NCI-H2107 treated with DMSO at 0.1 percent for 48 hours (cell line): ENCODE data around the gene CHPF2.

Experiments
- DNase-seq: peaks from one replicate; lab custom pipeline; 2025; ENCODE audit not compliant: unreplicated experiment; lab: John Stamatoyannopoulos, UW

The CHPF2 gene

DNA sequence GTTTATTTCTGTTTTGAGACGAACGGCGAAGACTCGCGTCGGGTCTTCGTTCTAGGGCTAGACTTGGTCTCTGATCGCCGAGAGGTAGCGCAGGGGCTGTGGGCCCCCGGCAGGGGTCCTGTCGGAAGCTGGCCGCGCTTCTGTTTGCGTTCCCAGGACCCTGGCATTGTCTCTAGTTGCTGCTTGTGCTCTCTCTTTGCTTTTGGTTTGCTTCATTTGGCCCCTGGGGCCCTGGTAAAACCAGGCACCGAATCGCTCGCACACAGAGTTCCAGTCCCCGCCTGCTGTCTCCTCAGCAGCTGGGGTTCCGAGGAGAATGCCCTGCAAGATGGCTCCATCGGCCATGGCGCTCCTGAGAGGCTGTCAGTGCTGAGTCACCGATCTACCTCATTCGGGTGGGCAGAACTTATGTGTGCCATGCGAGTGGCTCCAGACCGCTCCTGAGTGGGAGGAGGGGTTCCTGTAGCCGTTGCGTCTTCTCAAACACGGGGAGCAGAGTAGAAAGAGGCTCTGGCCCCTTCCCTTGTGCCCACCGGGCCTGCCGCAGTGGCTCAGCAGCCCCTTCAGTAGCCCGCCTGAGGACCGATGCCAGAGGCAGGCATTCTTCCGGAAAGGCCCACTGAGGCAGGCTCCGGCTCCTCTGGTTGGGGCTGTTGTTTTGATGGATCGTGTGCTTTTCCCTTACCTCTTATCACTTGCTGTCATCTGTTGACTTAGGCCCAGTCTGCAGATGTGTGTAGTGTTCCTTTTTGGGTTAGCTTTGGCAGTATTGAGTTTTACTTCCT lies 826 bp downstream of the CHPF2 start:
- DNase-seq: no peak

DNA sequence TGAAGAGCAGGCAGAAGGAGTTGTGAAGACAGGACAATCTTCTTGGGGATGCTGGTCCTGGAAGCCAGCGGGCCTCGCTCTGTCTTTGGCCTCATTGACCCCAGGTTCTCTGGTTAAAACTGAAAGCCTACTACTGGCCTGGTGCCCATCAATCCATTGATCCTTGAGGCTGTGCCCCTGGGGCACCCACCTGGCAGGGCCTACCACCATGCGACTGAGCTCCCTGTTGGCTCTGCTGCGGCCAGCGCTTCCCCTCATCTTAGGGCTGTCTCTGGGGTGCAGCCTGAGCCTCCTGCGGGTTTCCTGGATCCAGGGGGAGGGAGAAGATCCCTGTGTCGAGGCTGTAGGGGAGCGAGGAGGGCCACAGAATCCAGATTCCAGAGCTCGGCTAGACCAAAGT lies 1.5 kb downstream of the CHPF2 start:
- no peak for DNase-seq

- DNase-seq: no peak
Measured at GRCh38 chr7:151235091-151235787, 3.0 kb downstream of the CHPF2 start.

GRCh38 chr7:151236406-151236805 lies 4.1 kb downstream of the CHPF2 start:
- no peak for DNase-seq

DNA sequence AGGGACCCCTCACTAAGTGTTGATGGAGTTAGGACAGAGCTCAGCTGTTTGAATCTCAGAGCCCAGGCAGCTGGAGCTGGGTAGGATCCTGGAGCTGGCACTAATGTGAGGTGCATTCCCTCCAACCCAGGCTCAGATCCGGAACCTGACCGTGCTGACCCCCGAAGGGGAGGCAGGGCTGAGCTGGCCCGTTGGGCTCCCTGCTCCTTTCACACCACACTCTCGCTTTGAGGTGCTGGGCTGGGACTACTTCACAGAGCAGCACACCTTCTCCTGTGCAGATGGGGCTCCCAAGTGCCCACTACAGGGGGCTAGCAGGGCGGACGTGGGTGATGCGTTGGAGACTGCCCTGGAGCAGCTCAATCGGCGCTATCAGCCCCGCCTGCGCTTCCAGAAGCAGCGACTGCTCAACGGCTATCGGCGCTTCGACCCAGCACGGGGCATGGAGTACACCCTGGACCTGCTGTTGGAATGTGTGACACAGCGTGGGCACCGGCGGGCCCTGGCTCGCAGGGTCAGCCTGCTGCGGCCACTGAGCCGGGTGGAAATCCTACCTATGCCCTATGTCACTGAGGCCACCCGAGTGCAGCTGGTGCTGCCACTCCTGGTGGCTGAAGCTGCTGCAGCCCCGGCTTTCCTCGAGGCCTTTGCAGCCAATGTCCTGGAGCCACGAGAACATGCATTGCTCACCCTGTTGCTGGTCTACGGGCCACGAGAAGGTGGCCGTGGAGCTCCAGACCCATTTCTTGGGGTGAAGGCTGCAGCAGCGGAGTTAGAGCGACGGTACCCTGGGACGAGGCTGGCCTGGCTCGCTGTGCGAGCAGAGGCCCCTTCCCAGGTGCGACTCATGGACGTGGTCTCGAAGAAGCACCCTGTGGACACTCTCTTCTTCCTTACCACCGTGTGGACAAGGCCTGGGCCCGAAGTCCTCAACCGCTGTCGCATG lies 5.2 kb downstream of the CHPF2 start:
- no peak for DNase-seq

- no peak for DNase-seq
Measured at GRCh38 chr7:151238190-151238810, 6.0 kb downstream of the CHPF2 start.

DNA sequence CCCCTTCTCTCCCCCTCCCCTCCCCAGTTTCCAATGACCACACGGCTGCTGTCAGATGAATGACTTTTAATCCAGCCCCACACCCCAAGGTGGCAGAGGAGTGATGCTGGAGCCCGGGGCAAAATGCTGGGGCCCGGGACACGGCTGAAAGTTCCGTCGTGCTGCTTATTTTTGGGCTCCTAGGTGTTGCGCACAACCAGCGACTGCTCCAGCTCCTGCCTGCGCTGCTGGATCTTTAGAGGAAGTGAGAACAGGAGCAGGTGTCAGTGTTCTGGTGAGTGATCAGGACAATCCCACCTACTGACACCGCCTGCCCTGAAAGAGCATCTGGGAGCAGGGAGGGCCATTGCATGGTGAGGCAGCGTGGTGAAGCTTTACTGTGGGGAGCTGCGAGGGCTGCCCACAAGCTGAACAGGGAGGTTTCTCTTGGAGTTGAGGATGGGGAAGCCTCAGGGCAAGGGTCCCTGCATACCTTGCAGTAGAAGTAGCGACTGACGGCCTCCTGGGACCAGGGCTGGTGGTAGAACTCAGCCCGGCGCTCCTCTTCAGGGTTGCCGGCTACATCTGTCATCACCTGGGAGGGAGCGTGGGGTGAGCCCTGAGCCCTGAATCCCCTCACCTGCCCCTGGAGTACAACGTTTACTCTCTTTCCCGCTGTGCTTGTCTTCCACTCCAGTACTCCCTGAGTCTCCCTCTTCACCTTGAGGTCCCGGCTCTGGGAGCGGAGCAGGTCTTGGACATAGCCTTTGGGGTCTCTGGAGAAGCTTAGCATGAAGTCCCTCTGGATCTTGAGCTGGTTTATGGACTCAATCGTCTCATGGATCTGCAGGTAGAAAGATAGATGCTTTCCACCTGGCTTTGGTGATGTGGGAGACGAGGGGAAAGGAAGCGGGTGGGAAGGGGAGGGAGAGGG lies 6.9 kb downstream of the CHPF2 start:
- no peak for DNase-seq

DNA sequence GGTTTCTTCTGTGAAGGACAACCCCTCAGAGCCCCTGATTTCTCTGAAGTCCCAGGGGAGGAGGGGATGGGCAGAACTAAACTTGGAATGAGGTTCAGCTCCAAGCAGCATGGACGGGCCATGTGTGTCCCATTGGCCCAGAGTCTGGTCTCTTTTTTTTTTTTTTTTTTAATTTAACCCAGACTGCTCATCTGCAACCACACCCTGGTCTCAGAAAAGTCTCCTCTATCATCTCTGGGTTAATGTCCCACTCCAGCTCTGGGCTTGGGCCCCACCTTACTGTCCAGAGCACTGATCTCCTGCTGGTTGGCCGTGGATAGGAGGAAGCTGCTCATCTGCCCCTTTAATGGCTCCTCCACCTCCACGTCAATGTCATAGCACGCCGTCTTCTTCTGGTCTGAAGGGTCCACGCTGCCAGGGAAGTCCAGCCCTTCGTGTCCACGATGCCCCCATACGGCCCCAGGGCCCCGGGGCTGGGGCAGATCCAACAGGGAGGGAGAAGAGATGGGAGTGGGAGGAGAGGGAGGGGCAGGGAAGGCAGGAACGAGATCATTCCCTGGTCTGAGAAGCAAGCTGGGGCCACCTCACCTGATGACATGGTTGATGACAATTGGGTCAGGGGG lies 7.7 kb downstream of the CHPF2 start:
- no peak for DNase-seq

GRCh38 chr7:151240536-151240935 lies 8.3 kb downstream of the CHPF2 start:
- no peak for DNase-seq

- DNase-seq: no peak
Measured at GRCh38 chr7:151240942-151241754, 8.9 kb downstream of the CHPF2 start.

GRCh38 chr7:151241755-151242096 lies 9.4 kb downstream of the CHPF2 start:
- no peak for DNase-seq

- DNase-seq: no peak
Measured at GRCh38 chr7:151242159-151243044, 10.1 kb downstream of the CHPF2 start.

GRCh38 chr7:151243045-151243349 lies 10.7 kb downstream of the CHPF2 start:
- no peak for DNase-seq

DNA sequence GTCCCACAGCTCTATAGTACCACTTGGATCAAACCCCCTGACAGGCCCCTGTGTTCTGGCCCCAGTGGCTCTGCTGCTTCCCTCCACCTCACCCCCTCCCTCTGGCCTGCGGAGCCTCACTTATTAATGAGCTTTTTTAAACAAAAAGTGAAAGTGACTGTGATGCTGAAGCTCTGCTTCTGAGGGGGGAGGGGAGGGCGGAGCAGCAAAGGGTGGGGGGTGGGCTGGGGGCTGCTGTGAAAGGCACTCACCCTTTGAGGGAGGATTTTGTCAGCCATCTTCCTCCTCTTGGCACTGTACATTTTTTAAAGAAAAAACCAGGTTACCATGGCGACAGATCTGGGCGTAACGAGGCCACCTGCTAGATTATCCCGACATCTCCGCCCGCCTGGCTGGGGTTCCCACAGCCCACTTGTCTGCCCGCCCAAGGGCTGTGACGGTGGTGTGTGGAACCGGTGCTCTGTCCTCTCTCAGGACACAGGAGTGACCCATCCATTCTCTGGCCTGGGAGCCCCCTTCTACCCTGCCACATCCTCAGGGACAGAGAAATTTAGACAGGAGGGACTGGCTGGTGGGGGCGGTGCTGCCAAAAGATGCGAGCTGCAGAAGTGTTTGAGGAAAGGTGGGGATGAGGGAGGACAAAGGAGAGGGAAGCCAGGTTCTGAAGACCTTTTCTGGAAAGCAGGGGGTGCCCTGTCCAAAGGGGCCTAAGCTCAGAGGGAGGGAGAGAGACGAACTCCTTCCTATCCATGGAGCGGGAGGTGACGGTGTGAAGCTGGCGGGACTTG lies 11.3 kb downstream of the CHPF2 start:
- no peak for DNase-seq

GRCh38 chr7:151244196-151244840 lies 12.0 kb downstream of the CHPF2 start:
- DNase-seq: peak; percentile 66

DNA sequence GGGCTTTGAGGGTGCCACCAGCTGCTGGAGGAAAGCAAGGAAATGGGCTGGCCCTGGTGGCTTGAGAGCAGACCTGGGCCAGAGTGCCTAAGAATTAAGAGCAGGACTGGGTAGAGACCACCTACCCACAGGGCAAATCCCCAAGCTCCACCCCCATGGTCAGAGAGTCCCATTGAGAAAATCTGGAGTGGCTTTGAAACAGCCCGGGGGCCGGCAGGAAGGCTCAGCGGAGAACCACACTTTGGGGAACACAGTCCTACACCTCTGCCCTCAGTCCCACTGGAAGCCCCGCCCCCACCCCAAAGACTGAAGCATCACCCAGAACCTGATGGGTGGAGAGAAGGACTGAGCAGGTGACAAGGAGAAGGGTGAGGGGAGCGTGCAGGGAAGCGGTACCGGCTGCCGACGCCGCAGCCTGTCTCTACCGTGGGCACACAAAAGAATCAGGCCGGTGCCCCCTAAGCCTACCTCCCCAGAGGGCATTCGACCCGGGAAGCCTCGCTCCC lies 12.6 kb downstream of the CHPF2 start:
- no peak for DNase-seq
